Esophagus muscularis mucosa (tissue), 4 donors: Measurements from ENCODE around the gene ZNF581. TPM values are rescaled to one million over a fixed set of nuclear protein-coding genes. Genes with fewer than 3 reads are reported as not detected.

Experiments used
- DNase-seq: peaks from one replicate; pipeline ENCODE4 v3.0.0-alpha.2; 2017; ENCODE audit errors: extremely low spot score
- H3K27ac ChIP-seq, 4 donors: fragments of 200-600 bp; sonication (generic); replicated peaks in 1 of 4; 1 replicate in 3 of 4; 2 replicates in 1 of 4; pipeline ENCODE4 v1.5.1; 2016 to 2019; ENCODE audit warnings: mild to moderate bottlenecking in 1 of 4
- H3K27me3 ChIP-seq, 4 donors: fragments of 200-600 bp; sonication (generic); one replicate each; pipeline versions ENCODE4 v1.5.1 to v1.6.0; 2016 to 2019
- H3K36me3 ChIP-seq, 4 donors: fragments of 200-600 bp; sonication (generic); one replicate each; pipeline ENCODE4 v1.5.1; 2016 to 2019
- H3K4me1 ChIP-seq, 4 donors: fragments of 200-600 bp; sonication (generic); one replicate each; pipeline ENCODE4 v1.5.1; 2016 to 2019
- H3K4me3 ChIP-seq, 4 donors: fragments of 200-600 bp; sonication (generic); 1 replicate in 2 of 4; 2 replicates in 2 of 4; pipeline ENCODE4 v1.5.1; 2016 to 2019; ENCODE audit warnings: mild to moderate bottlenecking in 4 of 4, moderate library complexity in 1 of 4
- H3K9me3 ChIP-seq, 4 donors: fragments of 200-600 bp; sonication (generic); 1 replicate in 3 of 4; 2 replicates in 1 of 4; pipeline ENCODE4 v1.5.1; 2016 to 2019
- EP300 ChIP-seq: sonication (generic); formaldehyde crosslinking; IDR thresholded peaks from one replicate; pipeline ENCODE4 v1.6.1; 2017; ENCODE audit warnings: antibody characterized with exemption
- POLR2A ChIP-seq: fragments of 450-650 bp; IDR thresholded peaks from one replicate; pipeline ENCODE4 v1.6.1; 2017; ENCODE audit warnings: antibody characterized with exemption, moderate library complexity, mild to moderate bottlenecking, low read depth
- POLR2AphosphoS5 ChIP-seq, 2 donors: sonication (generic); formaldehyde crosslinking; IDR thresholded peaks; one replicate each; pipeline ENCODE4 v1.6.1; 2017; ENCODE audit warnings: antibody characterized with exemption in 2 of 2
- WGBS: methylation state at CpG from one replicate; pipeline ENCODE4 v1.1.5; 2018; 5-methylcytosine and 5-hydroxymethylcytosine counted together
- intact Hi-C: fragments of 100-400 bp; cut with DNase I; formaldehyde crosslinking; loops from one replicate; pipeline ENCODE4 v1.15.1; 2023
- total RNA-seq, 4 donors: library from RNA; depleted of rRNA; stranded (reverse); fragments of >200 nt; gene quantifications; one replicate each; pipeline versions ENCODE4 v1.1.0 to v1.2.1, GENCODE V29; 2016
- TF ChIP-seq, protein P1 (sequence below), 3 experiments: fragments of 200-600 bp in 2 of 3; fragments of 450-650 bp in 1 of 3; sonication (generic) in 2 of 3; IDR thresholded peaks; one replicate each; pipeline ENCODE4 v1.5.1; 2017 to 2019; ENCODE audit warnings: antibody characterized with exemption in 3 of 3, mild to moderate bottlenecking in 2 of 3, moderate library complexity in 1 of 3

Gene ZNF581
- total RNA-seq, 4 donors from 2014 or later, result 13.3 to 26.6 (median 18.2) TPM

DNA sequence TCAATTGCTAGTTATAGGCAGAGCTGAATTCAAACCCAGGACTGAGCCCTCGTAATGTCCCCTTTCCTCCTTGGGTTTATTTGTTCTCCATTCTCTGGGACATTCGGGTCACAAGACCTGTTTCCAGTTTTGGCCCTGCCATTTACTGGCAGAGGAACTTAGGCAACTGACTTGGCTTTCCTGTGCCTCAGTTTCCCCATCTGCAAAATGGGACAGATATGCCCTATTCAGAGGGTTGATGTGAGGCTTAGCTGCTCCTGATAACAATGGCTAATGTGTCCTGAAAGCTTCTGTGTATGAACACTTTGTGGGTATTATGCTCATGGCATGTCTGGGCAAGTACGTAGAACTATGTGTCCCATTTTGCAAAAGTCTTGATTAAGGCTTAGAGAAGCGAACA lies 42.4 kb upstream of the ZNF581 start:
- Histone ChIP-seq H3K4me3 (peak overlapping the region; percentile 72 to 87 (median 84)), H3K27me3 (no peaks in the 10 kb centered on the region), H3K4me1 (peaks cover 20 to 52% (median 35%) of the 10 kb centered on the region in 4 donors), H3K9me3 (no peaks in the 10 kb centered on the region), H3K36me3 (peaks cover 8 to 25% (median 19%) of the 10 kb centered on the region in 4 donors), H3K27ac (peak overlapping the region; percentile 95 to 98 (median 96))
- intact Hi-C loops, result no loop called here
- TF ChIP-seq, protein P1, sequence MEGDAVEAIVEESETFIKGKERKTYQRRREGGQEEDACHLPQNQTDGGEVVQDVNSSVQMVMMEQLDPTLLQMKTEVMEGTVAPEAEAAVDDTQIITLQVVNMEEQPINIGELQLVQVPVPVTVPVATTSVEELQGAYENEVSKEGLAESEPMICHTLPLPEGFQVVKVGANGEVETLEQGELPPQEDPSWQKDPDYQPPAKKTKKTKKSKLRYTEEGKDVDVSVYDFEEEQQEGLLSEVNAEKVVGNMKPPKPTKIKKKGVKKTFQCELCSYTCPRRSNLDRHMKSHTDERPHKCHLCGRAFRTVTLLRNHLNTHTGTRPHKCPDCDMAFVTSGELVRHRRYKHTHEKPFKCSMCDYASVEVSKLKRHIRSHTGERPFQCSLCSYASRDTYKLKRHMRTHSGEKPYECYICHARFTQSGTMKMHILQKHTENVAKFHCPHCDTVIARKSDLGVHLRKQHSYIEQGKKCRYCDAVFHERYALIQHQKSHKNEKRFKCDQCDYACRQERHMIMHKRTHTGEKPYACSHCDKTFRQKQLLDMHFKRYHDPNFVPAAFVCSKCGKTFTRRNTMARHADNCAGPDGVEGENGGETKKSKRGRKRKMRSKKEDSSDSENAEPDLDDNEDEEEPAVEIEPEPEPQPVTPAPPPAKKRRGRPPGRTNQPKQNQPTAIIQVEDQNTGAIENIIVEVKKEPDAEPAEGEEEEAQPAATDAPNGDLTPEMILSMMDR (IDR thresholded peaks at IDR 0.05), result no peak
- TF ChIP-seq POLR2AphosphoS5 (IDR thresholded peaks at IDR 0.05) (no peak), POLR2A (no peak), EP300 (no peak)
- DNase-seq, result no peak
- 67% methylated on average over 4 of the region's 4 CpGs for WGBS

GRCh38 chr19:55602104-55603001 lies 41.1 kb upstream of the ZNF581 start:
- peak overlapping the region in 2 of 4 donors; percentile 97 to 98 for H3K27ac ChIP-seq
- H3K36me3 ChIP-seq, result peaks cover 2 to 17% (median 7%) of the 10 kb centered on the region in 4 donors
- intact Hi-C loops, result no loop called here
- TF ChIP-seq EP300 (no peak), POLR2A (no peak), POLR2AphosphoS5 (IDR thresholded peaks at IDR 0.05) (no peak)
- TF ChIP-seq, protein P1 (IDR thresholded peaks at IDR 0.05), result no peak
- peaks cover 29 to 64% (median 48%) of the 10 kb centered on the region in 4 donors for H3K4me1 ChIP-seq
- no peaks in the 10 kb centered on the region for H3K9me3 ChIP-seq
- no peaks in the 10 kb centered on the region for H3K27me3 ChIP-seq
- H3K4me3 ChIP-seq, result no peak overlapping the region
- WGBS, result 91% methylated on average over 34 of the region's 60 CpGs
- no peak for DNase-seq

- peaks cover 32 to 71% (median 55%) of the 10 kb centered on the region in 4 donors for H3K4me1 ChIP-seq
- peaks cover 0 to 15% (median 8%) of the 10 kb centered on the region in 4 donors for H3K36me3 ChIP-seq
- H3K27me3 ChIP-seq, result no peaks in the 10 kb centered on the region
- H3K4me3 ChIP-seq, result no peak overlapping the region
- 91% methylated on average over 21 of the region's 21 CpGs for WGBS
- DNase-seq, result no peak
- no peak for TF ChIP-seq EP300
- TF ChIP-seq, protein P1 (IDR thresholded peaks at IDR 0.05), result no peak
- TF ChIP-seq POLR2A, result no peak
- no peak for TF ChIP-seq POLR2AphosphoS5 (IDR thresholded peaks at IDR 0.05)
- no peaks in the 10 kb centered on the region for H3K9me3 ChIP-seq
- no peak overlapping the region for H3K27ac ChIP-seq
- intact Hi-C loops, result no loop called here
Observed at GRCh38 chr19:55603115-55603514, 40.3 kb upstream of the ZNF581 start.

- TF ChIP-seq POLR2A (no peak), POLR2AphosphoS5 (IDR thresholded peaks at IDR 0.05) (no peak), EP300 (no peak)
- TF ChIP-seq, protein P1 (IDR thresholded peaks at IDR 0.05), result no peak
- intact Hi-C loops, result no loop called here
- Histone ChIP-seq H3K36me3 (peaks cover 0 to 15% (median 8%) of the 10 kb centered on the region in 4 donors), H3K27me3 (no peaks in the 10 kb centered on the region), H3K27ac (peak overlapping the region; percentile 89 to 99 (median 96)), H3K4me1 (peaks cover 29 to 70% (median 52%) of the 10 kb centered on the region in 4 donors), H3K9me3 (no peaks in the 10 kb centered on the region), H3K4me3 (peak overlapping the region in 2 of 4 donors; percentile 69 to 87)
- WGBS, result 75% methylated on average over 22 of the region's 22 CpGs
- DNase-seq, result no peak
Observed at GRCh38 chr19:55603581-55604292, 39.7 kb upstream of the ZNF581 start.
